Breast epithelium (tissue), 4 donors: ENCODE measurements around the gene STXBP1. TPM values are rescaled to one million over a fixed set of nuclear protein-coding genes. Genes with fewer than 3 reads are reported as not detected.

Experiments used
- DNase-seq, 2 donors: peaks; one replicate each; pipeline ENCODE4 v3.0.0-alpha.2; 2019; ENCODE audit warnings: low spot score in 2 of 2
- H3K27ac ChIP-seq, 2 donors: fragments of 200-600 bp; sonication (generic) in 1 of 2; one replicate each; pipeline ENCODE4 v1.5.1; 2016 to 2019; ENCODE audit warnings: mild to moderate bottlenecking in 1 of 2
- H3K27me3 ChIP-seq, 2 donors: fragments of 200-600 bp; sonication (generic) in 1 of 2; one replicate each; pipeline versions ENCODE4 v1.5.1 to v1.6.0; 2017 to 2019; ENCODE audit warnings: control low read depth in 1 of 2, mild to moderate bottlenecking in 1 of 2
- H3K36me3 ChIP-seq: fragments of 200-600 bp; one replicate; pipeline ENCODE4 v1.5.1; 2019
- H3K4me1 ChIP-seq, 2 donors: fragments of 200-600 bp; sonication (generic); one replicate each; pipeline ENCODE4 v1.5.1; 2016 to 2019; ENCODE audit warnings: control low read depth in 1 of 2
- H3K4me3 ChIP-seq, 3 donors: fragments of 200-600 bp; sonication (generic); 1 replicate in 2 of 3; 2 replicates in 1 of 3; pipeline ENCODE4 v1.5.1; 2016 to 2019; ENCODE audit warnings: mild to moderate bottlenecking in 3 of 3, moderate library complexity in 2 of 3
- H3K9me3 ChIP-seq, 2 donors: fragments of 200-600 bp; sonication (generic) in 1 of 2; one replicate each; pipeline ENCODE4 v1.5.1; 2016 to 2019; ENCODE audit warnings: control low read depth in 1 of 2
- POLR2A ChIP-seq: fragments of 450-650 bp; IDR thresholded peaks from one replicate; pipeline ENCODE4 v1.6.1; 2016; ENCODE audit warnings: antibody characterized with exemption, mild to moderate bottlenecking, moderate library complexity
- POLR2AphosphoS5 ChIP-seq, 3 donors: sonication (generic); formaldehyde crosslinking; IDR thresholded peaks; one replicate each; pipeline ENCODE4 v1.6.1; 2017; ENCODE audit warnings: antibody characterized with exemption in 3 of 3
- intact Hi-C: fragments of 100-400 bp; cut with DNase I; formaldehyde crosslinking; loops from one replicate; pipeline ENCODE4 v1.15.1; 2023; ENCODE audit warnings: low total_unique reads
- total RNA-seq, 3 donors: library from RNA; depleted of rRNA; stranded (reverse); fragments of >200 nt; gene quantifications; one replicate each; pipeline ENCODE4 v1.1.0, GENCODE V29; 2016
- TF ChIP-seq, protein P1 (sequence below), 3 donors: fragments of 450-650 bp; IDR thresholded peaks; one replicate each; pipeline ENCODE4 v1.5.1; 2016 to 2017; ENCODE audit warnings: antibody characterized with exemption in 3 of 3, mild to moderate bottlenecking in 3 of 3, moderate library complexity in 3 of 3

Gene STXBP1
- total RNA-seq, 3 donors from 2014 or later: 19.0 to 45.9 (median 43.2) TPM

DNA sequence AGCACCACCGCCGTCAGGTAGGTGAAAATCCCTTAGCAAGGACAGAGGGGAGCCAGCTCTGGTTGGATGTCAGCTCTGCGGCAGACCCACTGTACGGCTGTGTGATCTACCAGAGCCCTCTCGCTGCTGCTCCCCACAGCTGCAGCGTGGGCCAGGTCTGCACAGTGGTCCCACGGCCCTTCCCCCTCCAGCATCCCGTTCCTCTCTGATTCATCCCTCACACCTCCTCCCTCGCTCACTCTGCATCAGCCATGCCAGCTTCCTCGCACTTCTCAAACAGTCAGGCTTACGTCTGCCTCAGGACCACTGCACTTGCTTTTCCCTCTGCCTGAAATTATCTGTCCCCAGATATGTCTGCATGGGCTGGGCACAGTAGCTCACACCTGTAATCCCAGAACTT, 68.1 kb downstream of the STXBP1 start:
- no peak for DNase-seq
- H3K9me3 ChIP-seq: no peaks in the 10 kb centered on the region
- no peaks in the 10 kb centered on the region for H3K4me1 ChIP-seq
- no peaks in the 10 kb centered on the region for H3K36me3 ChIP-seq
- TF ChIP-seq, protein P1, sequence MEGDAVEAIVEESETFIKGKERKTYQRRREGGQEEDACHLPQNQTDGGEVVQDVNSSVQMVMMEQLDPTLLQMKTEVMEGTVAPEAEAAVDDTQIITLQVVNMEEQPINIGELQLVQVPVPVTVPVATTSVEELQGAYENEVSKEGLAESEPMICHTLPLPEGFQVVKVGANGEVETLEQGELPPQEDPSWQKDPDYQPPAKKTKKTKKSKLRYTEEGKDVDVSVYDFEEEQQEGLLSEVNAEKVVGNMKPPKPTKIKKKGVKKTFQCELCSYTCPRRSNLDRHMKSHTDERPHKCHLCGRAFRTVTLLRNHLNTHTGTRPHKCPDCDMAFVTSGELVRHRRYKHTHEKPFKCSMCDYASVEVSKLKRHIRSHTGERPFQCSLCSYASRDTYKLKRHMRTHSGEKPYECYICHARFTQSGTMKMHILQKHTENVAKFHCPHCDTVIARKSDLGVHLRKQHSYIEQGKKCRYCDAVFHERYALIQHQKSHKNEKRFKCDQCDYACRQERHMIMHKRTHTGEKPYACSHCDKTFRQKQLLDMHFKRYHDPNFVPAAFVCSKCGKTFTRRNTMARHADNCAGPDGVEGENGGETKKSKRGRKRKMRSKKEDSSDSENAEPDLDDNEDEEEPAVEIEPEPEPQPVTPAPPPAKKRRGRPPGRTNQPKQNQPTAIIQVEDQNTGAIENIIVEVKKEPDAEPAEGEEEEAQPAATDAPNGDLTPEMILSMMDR (IDR thresholded peaks at IDR 0.05): no peak
- TF ChIP-seq POLR2A (no peak), POLR2AphosphoS5 (IDR thresholded peaks at IDR 0.05) (no peak)
- no peak overlapping the region for H3K27ac ChIP-seq
- H3K4me3 ChIP-seq: no peak overlapping the region
- intact Hi-C loops: no loop called here
- H3K27me3 ChIP-seq: no peaks in the 10 kb centered on the region

DNA sequence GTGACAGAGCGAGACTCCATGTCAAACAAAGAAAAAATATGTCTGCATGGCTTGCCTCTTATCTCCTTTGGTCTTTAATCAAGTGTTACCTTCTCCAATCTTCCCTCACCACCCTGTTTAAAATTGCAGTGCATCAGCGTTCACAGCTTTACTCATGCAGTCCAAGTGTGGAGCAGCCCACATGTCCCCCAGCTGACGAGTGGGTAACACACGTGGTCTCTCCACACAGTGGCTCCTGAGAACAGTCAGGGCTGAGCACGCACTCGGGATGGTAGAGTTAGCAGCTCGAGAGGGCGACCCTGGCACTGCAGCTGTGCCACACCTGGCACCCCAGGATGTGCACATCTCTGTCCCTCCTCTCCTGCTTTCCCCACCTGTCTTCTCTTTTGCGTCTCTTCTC, 68.8 kb downstream of the STXBP1 start:
- intact Hi-C loops: no loop called here
- TF ChIP-seq POLR2AphosphoS5 (IDR thresholded peaks at IDR 0.05) (no peak), POLR2A (no peak)
- TF ChIP-seq, protein P1 (IDR thresholded peaks at IDR 0.05): no peak
- no peaks in the 10 kb centered on the region for H3K27me3 ChIP-seq
- no peaks in the 10 kb centered on the region for H3K36me3 ChIP-seq
- no peak overlapping the region for H3K4me3 ChIP-seq
- no peak overlapping the region for H3K27ac ChIP-seq
- H3K4me1 ChIP-seq: no peaks in the 10 kb centered on the region
- H3K9me3 ChIP-seq: no peaks in the 10 kb centered on the region
- no peak for DNase-seq

DNA sequence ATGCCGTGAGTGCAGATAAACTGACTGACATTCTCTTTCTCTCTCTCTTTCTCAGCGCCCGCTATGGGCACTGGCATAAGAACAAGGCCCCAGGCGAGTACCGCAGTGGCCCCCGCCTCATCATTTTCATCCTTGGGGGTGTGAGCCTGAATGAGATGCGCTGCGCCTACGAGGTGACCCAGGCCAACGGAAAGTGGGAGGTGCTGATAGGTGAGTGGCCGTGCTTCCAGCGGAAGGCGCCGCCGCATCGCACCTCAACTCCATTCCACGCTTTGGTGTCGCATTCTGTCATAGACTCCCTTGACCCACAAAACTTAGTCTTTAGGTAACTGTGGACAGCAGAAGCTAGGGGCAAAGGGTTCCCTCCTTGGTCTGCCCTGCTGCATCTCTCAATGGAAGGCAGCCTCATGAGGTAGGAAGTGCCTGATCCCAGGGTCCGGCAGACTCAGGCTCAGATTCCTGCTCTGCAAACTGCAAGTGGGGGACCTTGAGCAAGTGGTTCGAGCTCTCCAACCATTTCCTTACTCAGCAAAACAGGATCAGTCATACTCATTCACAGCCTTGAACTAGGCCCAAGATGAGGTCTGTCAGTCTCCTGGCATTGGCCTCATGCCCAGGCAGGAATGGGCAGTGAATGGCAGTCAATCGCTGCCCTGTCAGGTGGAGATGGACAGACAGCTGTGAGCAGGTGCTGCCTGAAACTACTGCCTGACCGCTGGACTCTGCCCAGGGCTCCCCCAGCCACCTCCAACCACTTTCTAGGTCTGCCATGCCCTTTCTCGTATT, 70.5 kb downstream of the STXBP1 start:
- intact Hi-C loops: no loop called here
- H3K27me3 ChIP-seq: no peaks in the 10 kb centered on the region
- DNase-seq: no peak
- H3K36me3 ChIP-seq: no peaks in the 10 kb centered on the region
- H3K4me1 ChIP-seq: peaks cover 0 to 4% of the 10 kb centered on the region in 2 donors
- TF ChIP-seq POLR2A: no peak
- TF ChIP-seq, protein P1 (IDR thresholded peaks at IDR 0.05): no peak
- no peak for TF ChIP-seq POLR2AphosphoS5 (IDR thresholded peaks at IDR 0.05)
- no peak overlapping the region for H3K27ac ChIP-seq
- H3K4me3 ChIP-seq: no peak overlapping the region
- H3K9me3 ChIP-seq: no peaks in the 10 kb centered on the region

DNA sequence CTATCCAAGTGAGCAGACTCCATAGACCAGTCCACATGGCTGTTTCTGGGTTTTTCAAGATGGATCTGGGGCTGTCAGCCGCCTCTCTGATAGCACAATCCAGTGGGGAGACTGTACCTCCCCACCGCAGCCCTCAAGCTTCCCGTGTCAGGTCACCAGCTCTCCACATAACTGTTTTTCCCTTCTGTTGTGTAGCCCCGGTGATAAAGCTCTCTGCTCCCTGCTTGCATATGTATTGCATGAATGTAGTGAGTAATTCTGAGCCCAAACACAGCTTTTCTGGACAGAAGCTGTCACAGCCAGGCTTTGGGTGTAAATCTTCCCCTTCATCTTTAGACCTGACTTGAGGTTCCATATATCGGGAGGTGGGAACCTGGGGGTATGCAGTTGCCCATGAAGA, 71.6 kb downstream of the STXBP1 start:
- no peak overlapping the region for H3K4me3 ChIP-seq
- H3K9me3 ChIP-seq: no peaks in the 10 kb centered on the region
- H3K4me1 ChIP-seq: peaks cover 0 to 4% of the 10 kb centered on the region in 2 donors
- DNase-seq: no peak
- no peaks in the 10 kb centered on the region for H3K27me3 ChIP-seq
- H3K36me3 ChIP-seq: no peaks in the 10 kb centered on the region
- TF ChIP-seq POLR2AphosphoS5 (IDR thresholded peaks at IDR 0.05): no peak
- TF ChIP-seq POLR2A: no peak
- TF ChIP-seq, protein P1 (IDR thresholded peaks at IDR 0.05): no peak
- intact Hi-C loops: no loop called here
- H3K27ac ChIP-seq: no peak overlapping the region

DNA sequence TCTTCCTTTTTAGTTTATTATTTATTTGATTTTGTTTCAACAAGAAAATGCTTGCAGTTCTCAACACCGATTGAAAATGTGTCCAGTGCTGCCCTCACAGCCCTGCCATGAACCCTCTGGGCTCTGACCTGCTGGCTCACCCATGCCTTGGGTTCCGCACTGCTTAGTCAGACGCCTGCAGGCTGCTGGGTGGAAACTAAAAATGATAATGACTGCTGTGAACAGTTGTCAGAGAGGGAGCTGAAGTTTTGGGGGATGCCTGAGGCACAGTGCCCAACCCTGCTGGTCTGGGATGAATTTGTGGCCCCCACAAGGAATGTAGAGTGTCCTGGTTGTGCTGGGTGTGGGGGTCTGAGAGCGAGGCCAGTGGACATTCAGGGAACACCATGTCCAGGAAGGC, 72.5 kb downstream of the STXBP1 start:
- TF ChIP-seq, protein P1 (IDR thresholded peaks at IDR 0.05): no peak
- TF ChIP-seq POLR2AphosphoS5 (IDR thresholded peaks at IDR 0.05) (no peak), POLR2A (no peak)
- DNase-seq: no peak
- Histone ChIP-seq H3K4me3 (no peak overlapping the region), H3K4me1 (peaks cover 0 to 4% of the 10 kb centered on the region in 2 donors), H3K36me3 (no peaks in the 10 kb centered on the region), H3K27me3 (no peaks in the 10 kb centered on the region), H3K9me3 (no peaks in the 10 kb centered on the region), H3K27ac (no peak overlapping the region)
- intact Hi-C loops: no loop called here
